HL-60 (cell line): Measurements from ENCODE around the gene ITGA4.

Experiments
- DNase-seq, 2 experiments: peaks; one replicate each; pipeline ENCODE4 v3.0.0-alpha.2; 2010 to 2020; ENCODE audit warnings: low read depth in 1 of 2, low spot score in 1 of 2
- H3K27ac ChIP-seq: fragments of 250-450 bp; sonication (Bioruptor Pico); replicated peaks from 2 replicates; pipeline ENCODE4 v1.5.1; 2020; ENCODE audit warnings: mild to moderate bottlenecking, moderate library complexity
- H3K27me3 ChIP-seq: fragments of 250-450 bp; sonication (Bioruptor Pico); 2 replicates; pipeline ENCODE4 v1.5.1; 2021; ENCODE audit warnings: mild to moderate bottlenecking, moderate library complexity; ENCODE audit not compliant: insufficient read depth, poor library complexity, severe bottlenecking
- H3K4me3 ChIP-seq: replicated peaks from 2 replicates; pipeline ENCODE4 v1.5.1; 2011; ENCODE audit warnings: mild to moderate bottlenecking, control low read depth, low read length; ENCODE audit not compliant: insufficient read depth
- GABPA ChIP-seq: IDR thresholded peaks from 2 replicates; pipeline ENCODE4 v1.6.1; 2012; ENCODE audit warnings: low read depth
- POLR2AphosphoS5 ChIP-seq: IDR thresholded peaks from 2 replicates; pipeline ENCODE4 v1.6.1; 2012; ENCODE audit warnings: low read depth
- SPI1 ChIP-seq: IDR thresholded peaks from 2 replicates; pipeline ENCODE4 v1.6.1; 2012; ENCODE audit warnings: low read depth, mild to moderate bottlenecking, borderline replicate concordance
- TF ChIP-seq, protein P1 (sequence below): IDR thresholded peaks from 2 replicates; pipeline ENCODE4 v1.6.1; 2012; ENCODE audit warnings: low read depth; ENCODE audit not compliant: insufficient replicate concordance
- TF ChIP-seq, protein P2 (sequence below): IDR thresholded peaks from one replicate; pipeline ENCODE4 v1.5.1; 2011; ENCODE audit warnings: low read length, control low read depth, inconsistent platforms; ENCODE audit not compliant: insufficient read depth

The ITGA4 gene

DNA sequence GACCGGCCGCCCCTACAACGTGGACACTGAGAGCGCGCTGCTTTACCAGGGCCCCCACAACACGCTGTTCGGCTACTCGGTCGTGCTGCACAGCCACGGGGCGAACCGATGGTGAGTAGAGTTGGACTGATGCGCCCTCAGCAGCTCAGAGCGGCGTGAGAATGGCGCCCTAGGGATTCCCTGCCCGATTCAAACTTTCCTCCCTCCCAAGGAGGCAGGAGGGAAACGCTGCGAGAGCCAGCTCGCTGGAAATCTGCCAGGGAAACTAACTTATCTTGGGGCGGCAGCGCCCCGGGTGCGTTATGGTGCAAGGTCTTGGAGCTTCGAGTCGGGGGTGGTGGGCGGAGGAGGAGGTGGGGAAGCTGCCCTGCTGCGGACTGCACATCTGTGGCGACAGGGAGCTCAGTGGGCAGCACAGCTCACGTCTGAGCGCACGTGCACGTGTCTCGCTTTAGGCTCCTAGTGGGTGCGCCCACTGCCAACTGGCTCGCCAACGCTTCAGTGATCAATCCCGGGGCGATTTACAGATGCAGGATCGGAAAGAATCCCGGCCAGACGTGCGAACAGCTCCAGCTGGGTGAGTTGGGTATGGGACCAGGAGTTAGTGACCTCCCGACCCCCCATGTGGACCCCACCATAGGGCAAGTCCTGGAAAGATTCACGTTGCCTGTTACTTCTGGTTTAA, 697 bp downstream of the ITGA4 start:
- peak overlapping the region; percentile 100 for H3K27ac ChIP-seq
- no peaks in the 10 kb centered on the region for H3K27me3 ChIP-seq
- peak; percentile 80 to 88 for DNase-seq
- peak overlapping the region; percentile 75 for H3K4me3 ChIP-seq
- TF ChIP-seq, protein P1, sequence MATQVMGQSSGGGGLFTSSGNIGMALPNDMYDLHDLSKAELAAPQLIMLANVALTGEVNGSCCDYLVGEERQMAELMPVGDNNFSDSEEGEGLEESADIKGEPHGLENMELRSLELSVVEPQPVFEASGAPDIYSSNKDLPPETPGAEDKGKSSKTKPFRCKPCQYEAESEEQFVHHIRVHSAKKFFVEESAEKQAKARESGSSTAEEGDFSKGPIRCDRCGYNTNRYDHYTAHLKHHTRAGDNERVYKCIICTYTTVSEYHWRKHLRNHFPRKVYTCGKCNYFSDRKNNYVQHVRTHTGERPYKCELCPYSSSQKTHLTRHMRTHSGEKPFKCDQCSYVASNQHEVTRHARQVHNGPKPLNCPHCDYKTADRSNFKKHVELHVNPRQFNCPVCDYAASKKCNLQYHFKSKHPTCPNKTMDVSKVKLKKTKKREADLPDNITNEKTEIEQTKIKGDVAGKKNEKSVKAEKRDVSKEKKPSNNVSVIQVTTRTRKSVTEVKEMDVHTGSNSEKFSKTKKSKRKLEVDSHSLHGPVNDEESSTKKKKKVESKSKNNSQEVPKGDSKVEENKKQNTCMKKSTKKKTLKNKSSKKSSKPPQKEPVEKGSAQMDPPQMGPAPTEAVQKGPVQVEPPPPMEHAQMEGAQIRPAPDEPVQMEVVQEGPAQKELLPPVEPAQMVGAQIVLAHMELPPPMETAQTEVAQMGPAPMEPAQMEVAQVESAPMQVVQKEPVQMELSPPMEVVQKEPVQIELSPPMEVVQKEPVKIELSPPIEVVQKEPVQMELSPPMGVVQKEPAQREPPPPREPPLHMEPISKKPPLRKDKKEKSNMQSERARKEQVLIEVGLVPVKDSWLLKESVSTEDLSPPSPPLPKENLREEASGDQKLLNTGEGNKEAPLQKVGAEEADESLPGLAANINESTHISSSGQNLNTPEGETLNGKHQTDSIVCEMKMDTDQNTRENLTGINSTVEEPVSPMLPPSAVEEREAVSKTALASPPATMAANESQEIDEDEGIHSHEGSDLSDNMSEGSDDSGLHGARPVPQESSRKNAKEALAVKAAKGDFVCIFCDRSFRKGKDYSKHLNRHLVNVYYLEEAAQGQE = peak; percentile 17
- TF ChIP-seq SPI1 = no peak
- no peak for TF ChIP-seq GABPA
- TF ChIP-seq, protein P2, sequence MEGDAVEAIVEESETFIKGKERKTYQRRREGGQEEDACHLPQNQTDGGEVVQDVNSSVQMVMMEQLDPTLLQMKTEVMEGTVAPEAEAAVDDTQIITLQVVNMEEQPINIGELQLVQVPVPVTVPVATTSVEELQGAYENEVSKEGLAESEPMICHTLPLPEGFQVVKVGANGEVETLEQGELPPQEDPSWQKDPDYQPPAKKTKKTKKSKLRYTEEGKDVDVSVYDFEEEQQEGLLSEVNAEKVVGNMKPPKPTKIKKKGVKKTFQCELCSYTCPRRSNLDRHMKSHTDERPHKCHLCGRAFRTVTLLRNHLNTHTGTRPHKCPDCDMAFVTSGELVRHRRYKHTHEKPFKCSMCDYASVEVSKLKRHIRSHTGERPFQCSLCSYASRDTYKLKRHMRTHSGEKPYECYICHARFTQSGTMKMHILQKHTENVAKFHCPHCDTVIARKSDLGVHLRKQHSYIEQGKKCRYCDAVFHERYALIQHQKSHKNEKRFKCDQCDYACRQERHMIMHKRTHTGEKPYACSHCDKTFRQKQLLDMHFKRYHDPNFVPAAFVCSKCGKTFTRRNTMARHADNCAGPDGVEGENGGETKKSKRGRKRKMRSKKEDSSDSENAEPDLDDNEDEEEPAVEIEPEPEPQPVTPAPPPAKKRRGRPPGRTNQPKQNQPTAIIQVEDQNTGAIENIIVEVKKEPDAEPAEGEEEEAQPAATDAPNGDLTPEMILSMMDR = no peak
- peak; percentile 71 for TF ChIP-seq POLR2AphosphoS5

DNA sequence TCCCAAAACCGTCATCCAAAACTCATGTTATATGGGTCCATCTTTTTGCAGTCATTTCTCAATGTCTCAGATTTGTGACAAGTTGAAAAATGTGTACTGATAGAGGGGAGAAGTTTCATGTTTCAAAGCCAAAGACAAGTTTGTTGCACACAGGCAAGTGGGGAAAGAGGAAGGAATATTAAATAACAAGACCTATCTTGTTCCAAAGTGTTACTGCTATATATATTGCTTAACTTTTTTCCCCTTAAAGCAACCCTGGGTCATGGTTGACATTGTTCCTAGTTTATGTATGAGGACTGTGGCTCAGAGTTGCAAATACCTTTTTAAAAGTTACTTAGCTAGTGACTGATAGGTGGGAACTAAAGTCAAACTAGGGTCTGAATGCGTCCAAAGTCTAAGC, 1.7 kb downstream of the ITGA4 start:
- peak overlapping the region; percentile 100 for H3K27ac ChIP-seq
- no peaks in the 10 kb centered on the region for H3K27me3 ChIP-seq
- TF ChIP-seq POLR2AphosphoS5 = no peak; the same call in 1 of the 2 replicates
- no peak for TF ChIP-seq SPI1
- TF ChIP-seq, protein P2 = no peak
- TF ChIP-seq, protein P1 = no peak
- TF ChIP-seq GABPA = no peak
- no peak for DNase-seq
- peak overlapping the region; percentile 75 for H3K4me3 ChIP-seq

DNA sequence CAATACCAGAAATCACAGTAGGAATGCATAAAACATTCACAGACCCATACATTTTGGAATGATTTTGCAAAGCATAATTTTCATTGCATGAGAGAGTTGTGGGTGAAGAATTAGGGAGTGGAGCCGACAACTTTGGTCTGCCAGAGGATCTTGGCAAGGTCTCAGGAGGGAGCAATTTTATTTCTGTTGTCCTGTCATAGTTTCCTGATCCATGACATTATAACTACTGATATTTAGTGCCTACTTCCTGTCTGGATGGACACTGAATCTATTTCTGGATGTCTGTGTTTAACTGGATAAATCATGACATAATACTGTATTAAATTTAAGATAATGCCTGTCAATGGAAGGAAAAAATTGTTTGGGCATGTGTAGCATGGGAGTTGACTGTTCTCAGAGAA, 2.4 kb downstream of the ITGA4 start:
- peak overlapping the region; percentile 100 for H3K27ac ChIP-seq
- H3K27me3 ChIP-seq = no peaks in the 10 kb centered on the region
- TF ChIP-seq POLR2AphosphoS5 = no peak
- no peak for TF ChIP-seq GABPA
- TF ChIP-seq, protein P2 = no peak
- no peak for TF ChIP-seq SPI1
- TF ChIP-seq, protein P1 = no peak
- no peak for DNase-seq
- H3K4me3 ChIP-seq = peak overlapping the region; percentile 75
